ENCODE results near the gene BAG5.
"Not testable (repeated sequence)": the region's sequence is repeated elsewhere in the genome, so short reads cannot be mapped to it uniquely, and the experiment has no call there.

BAG5 gene

DNA sequence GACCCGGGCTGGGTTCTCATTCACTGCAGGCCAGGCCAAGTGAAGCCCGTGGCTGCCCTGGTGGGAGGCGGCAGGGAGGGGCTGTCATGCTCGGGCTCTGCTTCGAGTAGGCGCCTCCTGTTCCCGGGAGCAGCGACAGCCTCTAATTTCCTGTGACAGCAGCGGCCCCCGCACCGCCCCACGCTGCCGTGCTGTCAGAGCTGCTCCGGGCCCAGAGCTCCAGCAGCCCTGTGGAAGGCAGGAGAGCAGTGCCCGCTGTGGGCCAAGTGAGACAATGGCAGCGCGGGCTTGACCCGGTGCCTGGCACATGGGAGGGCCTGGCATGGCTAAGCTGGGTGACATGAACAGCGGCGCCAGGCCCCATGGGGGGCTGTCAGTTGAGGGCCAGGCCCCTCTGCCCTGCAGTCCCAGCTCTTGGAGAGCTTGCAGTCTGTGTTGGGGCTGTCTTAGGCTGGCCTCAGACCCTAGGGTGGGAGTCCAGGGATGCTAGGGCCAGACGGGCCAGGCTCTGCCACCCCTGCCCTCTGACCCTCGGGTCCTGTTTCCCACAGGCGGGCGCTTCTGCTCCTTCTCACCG is 28.4 kb downstream of the BAG5 start:
- DNase-seq, result no peak

DNA sequence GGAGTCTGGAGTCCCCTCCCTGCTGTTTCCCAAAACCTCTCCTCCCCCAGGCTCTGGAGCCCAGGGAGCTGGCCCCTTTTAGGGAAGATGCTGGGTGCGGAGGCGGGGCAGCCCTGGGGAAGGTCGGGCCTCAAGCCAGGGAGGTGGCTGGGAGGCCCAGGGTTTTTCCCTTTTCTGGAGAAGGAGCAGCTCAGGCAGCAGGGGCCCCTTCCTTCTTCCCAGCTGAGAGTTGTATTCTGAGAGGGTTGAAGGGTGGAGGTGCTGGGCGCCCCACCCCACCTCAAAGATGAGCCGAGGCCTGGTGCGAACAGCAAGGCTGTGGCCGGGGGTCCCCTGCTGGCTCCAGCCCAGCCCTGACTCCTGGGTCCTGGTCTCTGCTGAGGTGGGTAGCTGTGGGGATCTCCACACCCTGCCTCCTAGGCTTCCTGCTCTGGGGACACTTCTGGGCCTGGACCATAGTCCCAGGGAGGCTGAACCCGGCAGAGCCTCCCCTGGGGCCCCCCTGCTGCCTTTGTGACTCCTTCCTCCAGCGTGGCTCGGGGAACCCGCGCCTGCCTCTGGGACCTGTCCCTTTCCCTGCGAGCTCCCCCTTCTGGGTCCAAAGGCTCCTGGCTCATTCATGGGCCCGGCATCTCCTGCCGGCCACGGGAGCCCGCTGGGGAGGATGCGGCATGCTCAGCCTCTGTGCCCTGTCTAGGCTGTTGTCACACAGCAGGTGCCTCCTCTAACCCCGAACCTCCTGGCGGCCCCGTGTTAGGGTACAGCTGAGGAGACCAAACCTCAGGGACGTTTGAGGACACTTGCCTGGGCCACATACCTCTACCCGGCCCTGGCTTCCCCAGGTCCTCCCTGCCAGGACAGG is 29.1 kb downstream of the BAG5 start:
- DNase-seq, result no peak

DNA sequence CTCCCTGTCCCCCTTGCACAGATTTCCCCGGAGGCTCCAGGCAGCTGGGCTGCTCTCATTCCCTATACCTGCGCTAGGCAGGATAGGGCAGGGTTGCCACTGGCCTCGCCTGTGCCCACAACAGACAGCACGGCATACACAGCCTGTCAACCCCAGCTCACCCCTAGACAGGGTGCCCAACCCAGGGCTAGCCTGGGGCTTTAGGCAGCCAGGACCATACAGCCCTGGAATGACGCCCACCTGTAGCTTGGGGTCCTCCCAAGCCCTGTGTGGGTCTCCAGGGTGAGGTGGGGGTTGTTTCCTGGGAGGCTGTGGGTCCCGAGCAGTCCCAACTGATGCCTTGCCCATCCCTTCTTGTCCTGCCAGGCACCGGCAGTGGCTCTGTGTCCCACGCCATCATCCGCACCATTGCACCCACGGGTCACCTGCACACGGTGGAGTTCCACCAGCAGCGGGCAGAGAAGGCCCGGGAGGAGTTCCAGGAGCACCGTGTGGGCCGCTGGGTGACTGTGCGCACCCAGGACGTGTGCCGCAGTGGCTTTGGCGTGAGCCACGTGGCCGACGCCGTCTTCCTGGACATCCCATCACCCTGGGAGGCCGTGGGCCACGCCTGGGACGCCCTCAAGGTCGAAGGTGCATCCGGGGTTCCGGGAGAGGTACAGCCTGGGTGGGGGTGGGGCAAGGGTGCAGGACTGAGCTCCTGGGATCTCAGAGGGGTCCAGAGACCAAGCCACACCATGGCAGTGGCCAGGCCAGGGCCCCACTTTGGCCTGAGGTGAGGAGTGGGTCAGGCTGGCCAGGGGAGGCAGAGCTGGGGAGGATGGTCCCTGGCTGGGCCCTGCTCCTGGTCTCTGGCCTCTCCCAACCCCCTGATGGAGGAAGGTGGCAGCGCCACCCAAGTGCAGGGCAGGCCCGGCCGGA is 30.0 kb downstream of the BAG5 start:
- no peak for DNase-seq

DNA sequence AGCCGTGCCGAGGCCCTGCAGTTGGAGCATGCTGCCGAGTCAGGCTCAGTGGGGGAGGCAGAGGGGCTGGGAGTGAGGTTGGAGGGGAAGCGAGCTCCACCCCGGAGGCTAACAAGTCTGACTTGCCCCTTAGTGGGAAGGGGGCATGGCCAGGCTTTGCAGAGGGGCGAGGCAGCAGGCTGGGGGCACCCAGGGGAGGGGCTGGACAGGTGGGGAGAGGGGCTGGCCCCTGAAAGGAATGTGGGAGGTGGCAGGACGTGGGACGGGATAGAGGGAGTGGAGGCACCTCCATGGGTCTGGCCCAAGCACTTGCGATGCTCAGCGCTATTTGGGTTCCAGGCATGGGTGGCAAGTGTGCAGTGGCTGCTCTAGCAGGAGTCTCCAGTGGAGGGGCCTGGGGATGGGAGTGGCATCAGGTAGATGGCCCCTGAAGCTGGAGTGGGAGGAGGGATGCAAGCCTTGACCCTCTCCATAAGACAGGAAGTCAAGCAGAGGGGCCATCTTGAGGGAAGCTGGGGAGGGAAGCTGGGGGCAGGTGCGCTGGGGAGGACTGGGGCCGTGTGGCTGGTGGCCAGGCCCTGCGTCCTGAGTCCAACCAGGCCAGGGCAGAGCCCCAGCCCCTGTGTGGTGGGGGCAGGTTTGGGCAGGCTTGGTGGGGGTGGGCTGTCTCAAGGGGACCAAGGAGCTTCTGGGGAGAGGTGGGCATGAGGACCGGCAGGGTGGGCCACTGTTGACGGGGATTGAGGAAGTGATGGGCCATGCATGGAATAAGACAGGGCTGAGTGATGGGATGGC is 30.8 kb downstream of the BAG5 start:
- no peak for DNase-seq

DNA sequence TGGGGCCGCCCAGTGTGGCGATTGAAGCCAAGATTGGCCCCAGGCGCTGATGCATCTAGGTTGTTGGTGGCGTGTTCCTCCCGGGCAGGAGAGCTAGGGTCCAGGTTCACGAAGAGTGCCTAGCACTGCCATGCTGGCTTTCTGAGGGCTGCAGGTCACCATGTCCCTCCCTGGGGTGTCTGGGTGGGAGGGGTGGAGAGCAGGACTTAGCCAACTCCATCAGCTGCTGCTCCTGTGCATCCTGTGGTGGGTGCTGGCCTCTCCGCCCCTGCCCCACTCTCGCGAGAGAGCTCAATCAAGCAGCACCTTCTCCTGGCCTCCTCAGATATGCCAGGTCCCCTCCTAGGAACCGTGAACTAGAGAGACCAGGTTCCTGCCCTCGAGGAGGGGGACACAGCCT is 31.6 kb downstream of the BAG5 start:
- no peak for DNase-seq

GRCh38 chr14:103530390-103530789 is 32.1 kb downstream of the BAG5 start:
- DNase-seq, result no peak

- no peak for DNase-seq
Observed at GRCh38 chr14:103529383-103530365, 32.8 kb downstream of the BAG5 start.

DNA sequence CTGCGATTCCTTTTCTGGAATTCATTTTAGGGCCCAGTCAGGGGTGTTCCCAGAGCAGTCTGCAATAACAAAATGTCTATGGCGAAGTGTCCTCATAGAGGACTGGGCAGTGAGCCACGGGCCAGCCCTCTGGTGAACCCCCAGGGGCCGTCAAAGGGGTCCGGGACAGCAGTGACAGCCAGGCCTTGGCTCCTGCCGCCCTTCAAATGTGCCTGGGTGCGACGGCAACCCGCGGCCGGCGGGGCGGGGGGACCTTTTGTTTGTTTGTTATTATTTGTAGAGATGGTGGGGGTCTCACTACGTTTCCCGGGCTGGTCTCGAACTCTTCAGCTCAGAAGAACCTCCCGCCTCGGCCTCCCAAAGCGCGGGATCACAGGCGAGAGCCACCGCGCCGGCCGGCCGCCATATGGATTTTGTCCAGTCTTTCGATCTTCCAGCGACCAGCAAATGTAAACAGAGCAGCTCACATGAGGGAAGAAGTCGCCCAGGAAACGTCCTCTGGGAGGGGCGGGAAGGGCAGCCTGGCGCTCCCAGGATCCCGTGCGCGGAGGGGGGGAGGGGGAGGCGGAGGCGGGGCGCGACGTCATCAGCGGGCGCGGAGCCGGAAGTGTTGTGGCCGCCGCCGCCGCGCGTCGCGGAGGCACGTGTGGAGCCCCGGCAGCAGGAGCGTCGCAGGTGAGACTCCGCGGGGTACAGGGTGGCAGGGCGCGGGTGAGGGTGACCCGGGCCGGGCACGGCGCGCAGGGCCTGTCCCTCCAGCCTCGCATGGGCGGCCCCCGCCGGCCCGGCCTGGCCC is 33.7 kb downstream of the BAG5 start, which contains the start of gene TRMT61A:
Gene TRMT61A, plus strand, starts transcription at position 610 of the 796 bp plus-strand sequence. CDS start 783 bp downstream, outside the sequence.
- peak; percentile 53 for DNase-seq

- DNase-seq, result no peak
Observed at GRCh38 chr14:103528146-103528586, 34.3 kb downstream of the BAG5 start.

GRCh38 chr14:103527408-103528145 is 34.9 kb downstream of the BAG5 start:
- DNase-seq, result peak; percentile 15

- DNase-seq, result no peak
Observed at GRCh38 chr14:103526914-103527248, 35.6 kb downstream of the BAG5 start.

- DNase-seq, result no peak
Observed at GRCh38 chr14:103526247-103526913, 36.1 kb downstream of the BAG5 start.

DNA sequence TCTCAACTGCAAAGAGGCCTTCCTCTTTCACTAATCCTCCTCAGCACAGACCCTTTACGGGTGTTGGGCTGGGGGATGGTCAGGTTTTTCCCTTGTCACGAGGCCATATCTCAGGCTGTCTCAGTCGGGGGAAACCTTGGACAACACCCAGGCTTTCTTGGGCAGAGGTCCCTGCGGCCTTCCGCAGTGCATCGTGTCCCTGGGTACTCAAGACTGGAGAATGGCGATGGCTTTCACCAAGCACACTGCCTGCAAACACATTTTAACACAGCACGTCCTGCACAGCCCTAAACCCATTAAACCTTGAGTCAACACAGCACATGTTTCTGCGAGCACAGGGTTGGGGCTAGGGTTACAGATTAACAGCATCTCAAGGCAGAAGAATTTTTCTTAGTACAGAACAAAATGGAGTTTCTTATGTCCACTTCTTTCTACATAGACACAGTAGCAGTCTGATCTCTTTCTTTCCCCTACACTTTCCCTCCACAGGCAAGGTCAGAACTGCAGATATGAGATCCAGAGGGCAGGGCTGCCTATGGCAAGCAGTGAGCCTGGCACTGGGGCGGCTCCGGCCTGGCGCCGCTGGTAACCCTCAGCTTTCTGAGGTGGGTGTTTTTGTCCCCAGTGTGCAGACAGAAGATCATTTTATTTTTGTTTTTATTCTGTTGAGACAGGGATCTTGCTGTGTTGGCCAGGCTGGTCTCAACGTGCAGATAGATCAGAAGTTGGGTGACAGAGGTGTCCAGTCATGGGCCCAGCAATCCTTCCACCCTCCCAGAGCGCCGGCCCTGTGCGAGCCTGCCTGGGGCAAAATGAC is 36.8 kb downstream of the BAG5 start:
- DNase-seq, result not testable (repeated sequence)

DNA sequence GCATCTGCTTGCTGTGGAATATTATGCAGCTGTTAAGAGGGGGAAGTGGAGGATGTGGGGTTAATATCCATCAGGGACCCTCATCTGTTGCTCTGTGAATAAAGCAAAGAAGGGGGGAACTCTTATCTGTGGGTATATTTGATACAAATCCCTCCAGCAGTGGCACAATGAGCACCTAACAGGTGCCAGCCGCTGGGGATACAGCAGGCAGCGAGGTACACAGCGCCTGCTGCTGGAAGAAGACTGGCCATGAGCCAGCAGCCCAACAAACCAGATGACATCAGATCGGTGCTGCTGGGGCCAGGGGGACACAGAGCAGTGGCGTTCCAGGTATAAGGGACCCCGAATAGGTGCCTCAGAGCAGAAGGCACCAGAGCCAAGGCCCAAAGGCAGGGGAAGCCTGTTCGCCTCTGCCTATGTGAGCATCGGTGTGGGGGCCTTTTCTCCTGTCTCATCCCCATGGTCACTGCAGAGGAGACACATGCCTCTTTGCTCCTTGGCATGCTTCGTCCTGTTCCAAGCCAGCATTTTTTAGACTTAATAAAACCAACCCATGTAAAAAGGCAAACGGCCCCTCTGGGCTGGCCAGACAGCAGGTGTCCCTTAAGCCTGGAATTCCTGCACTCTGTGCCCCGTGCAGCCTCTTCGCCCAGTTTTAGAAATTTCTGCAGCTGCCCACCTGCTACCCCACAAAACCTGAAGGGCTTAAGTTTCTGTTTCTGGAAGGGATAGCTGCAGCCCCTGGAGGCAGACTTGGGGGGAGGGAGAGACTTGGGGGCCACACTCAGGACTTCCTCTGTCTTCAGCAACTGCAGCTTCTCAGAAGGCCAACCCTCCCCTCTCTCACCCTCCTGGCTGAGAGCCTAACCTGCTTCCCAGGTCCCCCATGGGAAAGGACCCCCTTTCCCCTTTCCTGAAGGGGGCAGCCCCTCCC is 38.2 kb downstream of the BAG5 start:
- DNase-seq, result no peak

DNA sequence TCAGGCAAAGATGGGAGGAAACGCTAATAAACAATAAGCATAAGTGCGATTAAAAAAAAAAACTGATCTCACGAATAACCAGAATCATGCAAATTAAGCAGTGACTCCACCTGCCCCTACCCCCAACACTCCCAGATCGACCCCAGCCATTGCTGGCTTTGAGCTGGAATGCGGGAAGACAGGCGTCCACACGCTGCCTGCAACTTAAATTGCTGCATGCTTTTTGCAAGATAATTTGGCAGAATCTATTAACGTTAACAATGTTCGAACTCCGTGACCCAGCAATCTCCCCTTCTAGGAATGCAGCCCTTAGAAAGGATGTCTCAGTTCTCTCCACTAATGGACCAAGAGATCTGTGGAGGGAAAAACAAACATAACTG is 38.9 kb downstream of the BAG5 start:
- DNase-seq, result no peak

GRCh38 chr14:103522649-103523574 is 39.5 kb downstream of the BAG5 start, which contains the start of gene CKB:
TSS of gene CKB (minus strand) at chr14:103522830. CDS start at chr14:103522493, 337 bp downstream.
- no peak for DNase-seq
